Small intestine (tissue), 7 donors: Measurements from ENCODE around the gene RNF182. TPM values are rescaled to one million over a fixed set of nuclear protein-coding genes. Genes with fewer than 3 reads are reported as not detected.
"Not testable (repeated sequence)": the region's sequence is repeated elsewhere in the genome, so short reads cannot be mapped to it uniquely, and the experiment has no call there.

Experiments
- DNase-seq, 2 donors: peaks; one replicate each; pipeline versions ENCODE4 v3.0.0 to v3.0.0-alpha.2; 2013
- FAIRE-seq: peaks from 2 replicates; lab custom pipeline; 2012; peaks lifted over from hg19 to GRCh38; lab: Jason Lieb, UNC
- H3K27ac ChIP-seq, 3 donors: one replicate each; pipeline ENCODE4 v1.5.1; 2013; ENCODE audit warnings: low read length in 2 of 3, mild to moderate bottlenecking in 2 of 3, control low read depth in 1 of 3, inconsistent platforms in 1 of 3, low read depth in 1 of 3, moderate library complexity in 1 of 3
- H3K27me3 ChIP-seq, 3 donors: one replicate each; pipeline ENCODE4 v1.6.1; 2013; ENCODE audit warnings: low read length in 3 of 3, inconsistent platforms in 1 of 3; ENCODE audit not compliant: control insufficient read depth in 3 of 3, insufficient read depth in 3 of 3
- H3K36me3 ChIP-seq, 3 donors: one replicate each; pipeline ENCODE4 v1.6.1; 2013; ENCODE audit warnings: low read length in 3 of 3, inconsistent platforms in 1 of 3, low read depth in 1 of 3, mild to moderate bottlenecking in 1 of 3, moderate library complexity in 1 of 3; ENCODE audit not compliant: control insufficient read depth in 3 of 3, insufficient read depth in 2 of 3
- H3K4me1 ChIP-seq, 3 donors: one replicate each; pipeline ENCODE4 v1.6.1; 2013; ENCODE audit warnings: low read length in 2 of 3, inconsistent platforms in 1 of 3, low read depth in 1 of 3, mild to moderate bottlenecking in 1 of 3, moderate library complexity in 1 of 3; ENCODE audit not compliant: control insufficient read depth in 3 of 3, insufficient read depth in 2 of 3
- H3K4me3 ChIP-seq, 3 donors: one replicate each; pipeline ENCODE4 v1.5.1; 2013; ENCODE audit warnings: low read length in 3 of 3, control low read depth in 1 of 3, inconsistent platforms in 1 of 3, low read depth in 1 of 3, mild to moderate bottlenecking in 1 of 3, moderate library complexity in 1 of 3
- H3K9me3 ChIP-seq, 2 donors: one replicate each; pipeline ENCODE4 v1.6.1; 2013; ENCODE audit warnings: low read depth in 1 of 2, low read length in 1 of 2; ENCODE audit not compliant: control insufficient read depth in 2 of 2, insufficient read depth in 1 of 2
- WGBS, 3 donors: extraction: QIAGEN DNeasy Blood & Tissue Kit; methylation state at CpG; one replicate each; pipeline ENCODE4 v1.1.7; 2013; 5-methylcytosine and 5-hydroxymethylcytosine counted together
- polyA plus RNA-seq, 4 donors: library from polyadenylated mRNA; stranded (reverse) in 3 of 4; unstranded in 1 of 4; fragments of 200-250 nt in 3 of 4; fragments of 120-200 nt in 1 of 4; gene quantifications; one replicate each; pipeline versions ENCODE4 v1.2.1 to v1.2.3, GENCODE V29; 2013
- donor health status: healthy with polysubstance abuse.
- donor health status: control.
- donor health status: control.
- donor health status: Bipolar disorder and iron deficiency.
- donor health status: healthy.

The RNF182 gene
- polyA plus RNA-seq, 4 donors: 0.86 to 1.1 TPM; not detected in 2

DNA sequence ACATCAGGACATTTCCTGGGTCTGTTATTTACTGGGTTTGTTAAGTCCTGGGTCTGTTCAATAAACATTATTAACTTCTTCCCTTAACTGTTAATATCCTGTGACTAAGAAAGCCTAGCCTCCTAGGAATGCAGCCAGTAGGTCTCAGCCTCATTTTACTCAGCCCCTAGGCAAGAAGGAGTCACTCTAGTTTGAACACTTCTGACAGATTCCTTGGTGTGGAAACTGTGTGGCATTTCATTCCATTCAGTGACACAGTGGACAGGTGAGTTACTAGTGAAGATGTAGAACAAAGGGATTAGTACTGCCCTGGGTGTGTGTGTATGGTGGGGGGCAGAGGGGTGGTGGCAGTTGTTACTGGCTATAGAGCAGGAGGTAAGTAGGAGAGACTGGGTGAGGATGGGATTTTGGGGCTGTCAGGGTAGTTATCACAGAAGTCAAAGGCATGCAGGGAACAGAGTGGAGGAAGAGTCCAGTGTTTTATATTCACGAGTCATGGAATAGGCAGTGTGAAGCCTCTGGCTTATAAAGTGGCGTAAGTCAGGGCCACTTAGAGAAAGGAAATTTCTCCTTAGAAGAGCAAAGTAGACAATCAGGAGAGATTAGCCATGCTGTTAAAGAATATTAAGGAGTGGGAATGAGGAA lies 28.4 kb downstream of the RNF182 start:
- Histone ChIP-seq H3K27me3 (no peaks in the 10 kb centered on the region), H3K4me3 (no peak overlapping the region), H3K9me3 (peaks cover 0 to 4% of the 10 kb centered on the region in 2 donors), H3K27ac (no peak overlapping the region), H3K36me3 (no peaks in the 10 kb centered on the region), H3K4me1 (no peaks in the 10 kb centered on the region)
- DNase-seq: no peak
- 87 to 92% (median 89%) methylated on average over 2 of the region's 2 CpGs for whole genome bisulfite sequencing, 3 donors
- FAIRE-seq: no peak

DNA sequence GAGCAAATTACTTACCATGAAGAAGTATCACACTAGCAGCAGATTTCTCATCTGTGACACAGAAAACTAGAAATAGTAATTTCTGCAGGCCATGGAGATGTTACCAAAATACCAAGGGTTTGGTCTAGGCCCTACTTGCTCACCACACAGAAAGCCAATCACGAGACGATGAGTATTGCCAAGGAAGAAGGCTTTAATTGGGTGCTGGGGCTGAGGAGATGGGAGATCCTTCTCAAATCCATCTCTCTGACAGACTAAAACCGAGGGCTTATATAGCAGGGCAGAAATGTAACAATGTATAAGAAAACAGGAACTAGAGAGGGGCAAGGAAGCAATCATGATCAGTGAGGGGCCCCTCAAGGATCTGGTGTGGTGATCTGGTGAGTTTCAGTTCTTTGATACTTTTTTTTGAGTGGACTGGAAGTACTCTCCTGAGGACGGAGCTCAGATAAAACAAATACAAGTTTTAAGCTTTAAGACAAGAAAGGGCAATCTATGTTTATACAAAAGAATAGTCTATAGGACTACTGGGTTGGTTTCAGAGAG lies 40.9 kb downstream of the RNF182 start:
- Histone ChIP-seq H3K27ac (no peak overlapping the region), H3K4me3 (no peak overlapping the region), H3K9me3 (no peaks in the 10 kb centered on the region), H3K27me3 (peaks cover 0 to 5% (median 0%) of the 10 kb centered on the region in 3 donors), H3K4me1 (no peaks in the 10 kb centered on the region), H3K36me3 (no peaks in the 10 kb centered on the region)
- DNase-seq (no peak), FAIRE-seq (no peak)
- WGBS, 3 donors: 79 to 80% (median 80%) methylated on average over 4 of the region's 4 CpGs

DNA sequence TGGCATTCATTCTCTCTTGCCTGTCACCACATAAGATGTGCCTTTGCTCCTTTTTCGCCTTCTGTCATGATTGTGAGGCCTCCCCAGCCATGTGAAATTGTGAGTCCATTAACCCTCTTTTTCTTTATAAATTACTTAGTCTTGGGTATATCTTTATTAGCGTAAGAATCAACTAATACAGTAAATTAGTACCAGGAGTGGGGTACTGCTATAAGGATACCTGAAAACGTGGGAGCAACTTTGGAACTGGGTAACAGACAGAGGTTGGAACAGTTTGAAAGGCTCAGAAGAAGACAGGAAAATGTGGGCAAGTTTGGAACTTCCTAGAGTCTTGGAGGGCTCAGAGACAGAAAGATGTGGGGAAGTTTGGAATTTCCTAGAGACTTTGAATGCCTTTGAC lies 46.6 kb downstream of the RNF182 start:
- peaks cover 0 to 23% of the 10 kb centered on the region in 2 donors for H3K9me3 ChIP-seq
- H3K27ac ChIP-seq: no peak overlapping the region
- no peaks in the 10 kb centered on the region for H3K4me1 ChIP-seq
- H3K27me3 ChIP-seq: peaks cover 0 to 3% (median 3%) of the 10 kb centered on the region in 3 donors
- no peak for DNase-seq
- no peak overlapping the region for H3K4me3 ChIP-seq
- no peak for FAIRE-seq
- WGBS, 3 donors: 82 to 87% (median 84%) methylated on average over 3 of the region's 3 CpGs
- no peaks in the 10 kb centered on the region for H3K36me3 ChIP-seq

DNA sequence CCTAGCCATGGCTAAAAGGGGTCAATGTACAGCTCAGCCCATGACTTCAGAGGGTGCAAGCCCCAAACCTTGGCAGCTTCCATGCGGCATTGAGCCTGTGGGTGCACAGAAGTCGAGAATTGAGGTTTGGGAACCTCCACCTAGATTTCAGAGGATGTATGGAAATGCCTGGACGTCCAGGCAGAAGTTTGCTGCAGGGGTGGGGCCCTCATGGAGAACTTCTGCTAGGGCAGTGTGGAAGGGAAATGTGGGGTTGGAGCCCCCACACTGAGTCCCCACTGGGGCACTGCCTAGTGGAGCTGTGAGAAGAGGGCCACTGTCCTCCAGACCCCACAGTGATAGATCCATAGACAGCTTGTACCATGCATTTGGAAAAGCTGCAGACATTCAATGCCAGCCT lies 47.9 kb downstream of the RNF182 start:
- H3K4me1 ChIP-seq, H3K27ac ChIP-seq, H3K4me3 ChIP-seq, FAIRE-seq, H3K36me3 ChIP-seq, DNase-seq, H3K27me3 ChIP-seq: not testable (repeated sequence)
- H3K9me3 ChIP-seq: peaks cover 0 to 23% of the 10 kb centered on the region in 2 donors
- WGBS, 3 donors: 68 to 85% (median 78%) methylated on average over 3 of the region's 3 CpGs

DNA sequence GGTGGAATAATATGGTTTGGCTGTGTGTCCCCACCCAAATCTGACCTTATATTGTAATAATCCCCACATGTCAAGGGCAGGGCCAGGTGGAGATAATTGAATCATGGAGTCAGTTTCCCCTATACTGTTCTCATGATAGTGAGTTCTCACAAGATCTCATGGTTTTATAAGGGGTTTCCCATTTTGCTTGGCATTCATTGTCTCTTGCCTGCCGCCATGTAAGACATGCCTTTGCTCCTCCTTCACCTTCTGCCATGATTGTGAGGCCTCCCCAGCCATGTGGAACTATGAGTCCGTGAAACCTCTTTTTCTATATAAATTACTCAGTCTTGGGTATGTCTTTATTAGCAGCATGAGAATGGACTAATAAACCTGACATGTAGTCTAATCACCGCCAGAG lies 48.7 kb downstream of the RNF182 start:
- DNase-seq: not testable (repeated sequence)
- WGBS, 3 donors: 77 to 95% (median 90%) methylated on average over 3 of the region's 3 CpGs

DNA sequence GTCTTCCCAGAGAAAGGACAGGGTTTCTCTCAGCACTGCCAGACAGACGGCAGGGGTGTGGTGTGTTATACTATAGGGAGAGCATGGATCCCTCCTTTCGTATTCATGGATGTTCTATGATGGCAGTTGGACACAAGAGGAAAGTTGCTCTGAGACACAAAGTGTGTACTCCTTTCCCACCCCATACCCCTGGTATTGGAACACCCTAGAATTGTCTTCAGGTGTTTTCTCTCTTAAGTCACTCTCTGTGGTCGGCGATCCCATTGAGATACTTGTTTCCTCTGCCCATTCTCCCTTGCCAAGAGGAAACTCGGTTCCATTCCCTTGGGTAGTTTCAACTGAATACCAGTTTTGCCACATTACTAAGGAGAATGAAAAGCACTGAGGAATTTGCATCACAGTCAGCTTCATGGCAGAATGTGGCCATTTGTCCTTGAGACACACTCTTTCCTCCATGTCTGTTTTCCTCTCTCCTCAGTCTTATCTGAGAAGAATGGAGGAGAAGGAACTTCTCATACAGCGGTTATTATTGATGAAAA lies 53.4 kb downstream of the RNF182 start:
- Histone ChIP-seq H3K27ac (no peak overlapping the region), H3K36me3 (no peaks in the 10 kb centered on the region), H3K27me3 (peaks cover 0 to 10% (median 7%) of the 10 kb centered on the region in 3 donors), H3K4me1 (no peaks in the 10 kb centered on the region), H3K4me3 (no peak overlapping the region), H3K9me3 (peaks cover 0 to 7% of the 10 kb centered on the region in 2 donors)
- FAIRE-seq (no peak), DNase-seq (no peak)
- WGBS, 3 donors: 77 to 93% (median 91%) methylated on average over 6 of the region's 6 CpGs

More for the DNA sequence above, 48.7 kb downstream of the RNF182 start:
- H3K36me3 ChIP-seq, H3K4me1 ChIP-seq, FAIRE-seq, H3K27ac ChIP-seq, H3K4me3 ChIP-seq: not testable (repeated sequence)
- Histone ChIP-seq H3K27me3 (peaks cover 0 to 10% (median 3%) of the 10 kb centered on the region in 3 donors), H3K9me3 (peaks cover 0 to 23% of the 10 kb centered on the region in 2 donors)

DNA sequence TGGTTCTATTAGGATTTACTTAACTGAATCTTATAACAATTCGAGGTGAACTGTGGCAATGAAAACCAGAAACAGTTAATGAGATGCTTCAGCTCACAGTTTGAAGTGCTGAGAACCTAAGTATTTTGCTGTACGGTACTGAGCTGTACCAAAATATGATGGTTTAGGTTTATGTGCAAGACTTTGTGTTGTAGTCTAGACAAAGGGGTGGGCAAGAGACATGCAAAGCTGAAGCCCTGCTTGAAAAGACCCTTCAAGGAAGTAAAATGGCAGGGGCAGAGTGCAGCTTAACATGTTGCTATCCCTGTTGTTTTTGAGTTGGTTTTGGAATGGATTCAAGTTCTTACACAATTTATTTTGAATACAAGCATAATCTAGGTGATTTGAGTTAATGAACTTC lies 54.0 kb downstream of the RNF182 start:
- Histone ChIP-seq H3K36me3 (no peaks in the 10 kb centered on the region), H3K27ac (no peak overlapping the region), H3K4me1 (no peaks in the 10 kb centered on the region), H3K4me3 (no peak overlapping the region), H3K27me3 (peaks cover 0 to 10% (median 7%) of the 10 kb centered on the region in 3 donors), H3K9me3 (peaks cover 0 to under 1% of the 10 kb centered on the region in 2 donors)
- DNase-seq (no peak), FAIRE-seq (no peak)
- 70 to 76% (median 73%) methylated on average over 2 of the region's 2 CpGs for WGBS, 3 donors

DNA sequence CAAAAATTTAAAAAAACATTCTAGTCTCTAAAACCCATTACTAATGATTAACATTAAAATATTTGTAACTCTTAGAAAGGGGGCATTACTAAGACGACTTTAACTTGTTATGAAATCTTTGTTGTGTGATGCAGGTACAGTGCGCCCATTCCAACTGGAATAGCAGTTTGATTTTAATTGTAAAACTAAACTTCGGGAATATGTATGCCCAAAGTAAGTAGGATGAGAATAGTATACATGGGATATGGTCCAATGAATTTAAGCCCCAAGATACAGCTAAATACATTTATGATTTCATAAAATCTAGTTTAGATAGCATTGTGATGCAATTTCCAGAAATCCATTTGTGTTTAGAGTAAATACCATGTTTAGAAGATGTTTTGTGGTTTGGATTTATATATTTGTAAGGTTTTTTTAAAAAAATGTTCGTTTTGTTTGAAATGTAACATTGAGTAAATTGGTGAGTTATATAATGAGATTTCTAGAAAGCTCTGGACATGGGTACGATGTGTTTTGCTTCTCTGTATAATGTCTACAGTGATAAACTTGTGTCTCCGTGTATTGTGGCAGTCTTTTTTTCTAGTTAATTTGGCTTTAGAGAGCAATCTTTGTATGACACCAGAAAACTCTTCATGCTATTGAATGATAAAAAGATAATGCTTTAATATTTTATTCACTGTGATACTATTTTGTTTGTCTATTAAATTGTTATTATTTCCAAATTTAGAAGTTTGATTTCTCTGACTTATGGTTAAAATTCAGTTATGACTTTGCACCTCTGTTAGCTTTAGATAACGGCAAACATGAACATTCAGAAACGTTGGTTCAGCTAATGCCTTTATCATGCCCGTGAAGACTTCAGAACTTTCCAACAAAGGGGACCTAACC lies 54.8 kb downstream of the RNF182 start:
- Histone ChIP-seq H3K4me1 (no peaks in the 10 kb centered on the region), H3K27me3 (peaks cover 0 to 10% (median 7%) of the 10 kb centered on the region in 3 donors), H3K27ac (no peak overlapping the region), H3K9me3 (no peaks in the 10 kb centered on the region), H3K4me3 (no peak overlapping the region), H3K36me3 (no peaks in the 10 kb centered on the region)
- no peak for FAIRE-seq
- WGBS, 3 donors: 79 to 87% (median 79%) methylated on average over 9 of the region's 9 CpGs
- DNase-seq: no peak
